ENCODE results near the gene ZNF384.

Gene ZNF384

DNA sequence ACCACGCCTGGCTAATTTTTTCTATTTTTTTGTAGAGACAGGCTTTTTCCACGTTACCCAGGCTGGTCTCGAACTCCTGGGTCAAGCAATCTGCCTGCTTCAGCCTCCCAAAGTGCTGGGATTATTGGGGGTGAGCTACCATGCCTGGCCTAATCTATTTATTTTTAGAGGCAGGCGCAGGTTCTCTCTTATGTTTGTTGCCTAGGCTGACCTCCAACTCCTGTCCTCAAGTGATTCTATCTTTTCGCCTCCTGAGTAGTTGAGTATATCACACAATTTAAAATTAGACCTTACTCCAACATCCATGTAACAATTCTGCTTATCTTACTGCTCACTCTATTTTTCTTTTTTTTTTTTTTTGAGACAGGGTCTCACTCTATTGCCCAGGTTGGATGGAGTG is 35.2 kb downstream of the ZNF384 start:
- no peak for DNase-seq (ENCODE audit: low read depth in 2 of 2)

DNA sequence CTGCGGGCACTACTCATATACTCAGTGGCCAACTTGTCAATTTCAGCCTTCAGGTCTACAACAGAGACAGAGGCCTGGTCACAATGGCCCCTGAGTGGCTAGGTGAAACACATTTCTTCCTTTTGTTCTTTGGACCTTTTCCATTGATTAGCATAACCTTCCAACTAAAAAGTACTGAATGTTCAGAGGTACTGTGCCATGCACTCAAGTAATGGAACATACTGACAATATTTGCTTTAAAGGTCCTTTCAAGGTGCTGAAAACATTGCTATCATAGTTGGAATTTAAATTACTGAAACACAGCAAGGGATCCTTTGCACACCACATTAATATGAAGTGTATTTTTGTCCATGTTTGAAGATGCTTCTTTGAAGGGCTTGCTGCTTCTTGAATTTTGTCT is 35.8 kb downstream of the ZNF384 start:
- DNase-seq (ENCODE audit: low read depth in 2 of 2), result no peak

DNA sequence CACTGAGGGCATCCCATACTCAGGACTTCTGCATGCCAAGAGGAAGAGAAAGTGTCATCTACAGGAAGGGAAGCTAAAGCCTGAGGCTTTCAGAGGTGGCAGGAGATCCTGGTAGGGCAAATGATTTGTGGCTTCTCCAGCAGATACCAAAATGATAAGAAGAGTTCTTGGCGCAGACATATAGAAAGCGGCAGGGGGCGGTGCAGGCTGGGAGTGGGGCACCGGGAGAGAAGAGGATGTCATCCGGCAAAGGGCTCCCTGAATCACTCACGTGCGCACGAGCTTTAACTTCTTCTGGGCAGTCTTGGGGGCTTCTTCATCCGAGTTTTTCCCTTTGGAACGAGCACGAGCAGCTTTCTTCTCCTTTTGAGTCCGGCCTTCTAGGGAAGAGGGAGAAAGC is 36.8 kb downstream of the ZNF384 start:
- DNase-seq (ENCODE audit: low read depth in 2 of 2), result no peak

DNA sequence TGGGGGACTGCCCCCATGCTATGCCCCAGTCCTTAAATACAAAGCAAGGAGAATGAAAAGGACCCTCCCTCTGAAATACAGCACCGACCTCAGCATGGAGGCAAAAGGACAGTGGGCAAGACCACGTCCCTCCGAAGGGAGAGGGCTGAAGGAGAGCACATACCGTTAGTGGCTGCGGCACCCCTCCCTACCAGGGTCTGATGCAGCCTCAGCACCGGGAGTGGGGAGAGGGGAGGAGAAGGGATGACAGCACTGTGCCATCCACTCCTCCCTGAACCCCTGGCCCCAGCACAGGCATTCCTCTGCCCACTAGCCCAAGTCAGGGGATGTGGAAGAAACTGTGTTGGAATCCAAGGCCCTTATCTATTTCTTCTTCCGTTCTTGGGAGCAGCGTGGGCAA is 38.3 kb downstream of the ZNF384 start:
- DNase-seq (ENCODE audit: low read depth in 2 of 2), result no peak

DNA sequence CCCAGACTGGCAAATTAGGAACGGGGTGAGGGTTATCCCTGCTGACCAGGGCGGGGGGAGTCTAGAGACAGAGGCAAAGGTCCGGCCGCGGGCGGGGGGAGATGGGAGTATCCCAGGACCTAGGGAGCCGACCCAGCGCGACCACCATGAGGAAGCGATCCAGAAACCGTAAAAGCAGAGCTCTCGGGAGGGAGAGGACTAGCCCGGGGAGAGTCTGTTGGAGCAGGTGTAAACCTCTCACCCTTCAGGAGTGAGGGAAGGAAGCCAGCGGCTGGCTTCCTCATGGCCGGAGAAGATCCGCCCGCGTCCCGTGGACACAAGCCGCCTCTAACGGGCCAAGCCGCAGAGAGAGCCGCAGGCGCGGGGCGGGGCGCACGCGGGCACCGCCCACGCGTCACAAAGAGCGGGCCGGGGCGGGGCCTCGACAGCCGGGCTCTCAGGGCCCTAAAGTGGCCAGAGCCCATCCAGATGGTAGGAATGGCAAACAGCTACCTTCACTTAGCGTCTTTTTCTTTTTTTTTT is 42.0 kb downstream of the ZNF384 start, which contains the start of gene ACRBP:
Gene ACRBP, minus strand, starts transcription at position 350 of the 522 bp plus-strand sequence. Its CDS starts 66 bp downstream, at position 284.
- DNase-seq (ENCODE audit: low read depth in 2 of 2), result no peak

DNA sequence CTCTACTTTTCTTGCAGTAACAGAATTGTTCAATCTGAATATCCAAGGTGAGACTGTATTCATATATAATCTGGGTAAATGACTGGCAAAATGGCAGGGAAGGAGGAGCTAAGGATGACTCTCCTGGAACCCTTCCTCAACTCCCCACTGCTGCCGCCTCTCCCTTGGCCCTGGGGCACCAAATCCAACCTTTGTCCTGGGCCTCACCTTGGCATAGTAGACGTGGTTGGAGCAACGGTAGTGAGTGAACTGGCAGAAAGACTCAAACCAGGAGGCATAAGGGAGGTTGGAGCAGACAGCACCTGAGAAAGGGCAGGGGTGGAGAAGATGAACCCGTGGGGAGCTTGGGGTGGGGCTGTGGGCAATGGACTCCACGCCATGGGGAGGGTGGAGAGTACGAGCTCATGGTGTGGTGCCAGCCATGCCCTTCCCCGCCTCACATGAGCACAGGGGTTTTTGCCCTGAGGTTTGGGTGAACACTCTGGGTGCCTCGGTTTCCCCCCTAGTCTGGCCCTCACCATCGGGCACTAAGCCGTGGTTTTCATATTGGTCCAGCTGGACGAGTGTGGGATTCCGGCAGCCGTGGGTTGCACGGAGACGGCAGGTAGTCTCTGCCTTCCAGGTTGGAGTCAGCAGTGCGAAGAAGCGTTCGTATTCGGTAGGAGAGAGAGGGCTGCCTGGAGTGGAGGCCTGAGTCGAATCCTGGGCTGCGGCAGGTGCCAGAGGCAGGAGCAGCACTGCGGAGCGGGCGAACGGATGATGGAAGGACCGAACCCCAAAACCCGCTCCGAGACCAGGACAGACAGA is 42.7 kb downstream of the ZNF384 start:
- DNase-seq (ENCODE audit: low read depth in 2 of 2), result no peak

DNA sequence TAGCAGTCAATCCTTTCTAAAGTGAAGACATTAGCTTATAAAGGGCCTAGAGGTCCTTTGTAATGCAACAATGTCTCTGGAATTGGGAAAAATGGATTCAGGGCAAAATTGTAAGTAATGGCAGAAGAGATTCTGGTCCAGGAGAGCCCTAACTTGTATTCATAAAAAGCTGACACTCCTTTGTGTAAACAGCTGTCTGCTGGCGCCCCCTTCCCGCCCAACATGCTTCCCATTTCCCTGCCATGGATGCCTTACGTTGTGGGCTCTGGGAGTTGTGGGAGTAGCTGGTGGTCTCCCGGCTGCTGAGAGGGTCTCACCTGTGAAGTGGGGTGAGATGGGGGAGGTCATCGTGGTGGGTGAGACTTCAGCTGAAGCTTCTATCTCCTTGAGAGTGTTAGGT is 44.3 kb downstream of the ZNF384 start:
- DNase-seq (ENCODE audit: low read depth in 2 of 2), result no peak

DNA sequence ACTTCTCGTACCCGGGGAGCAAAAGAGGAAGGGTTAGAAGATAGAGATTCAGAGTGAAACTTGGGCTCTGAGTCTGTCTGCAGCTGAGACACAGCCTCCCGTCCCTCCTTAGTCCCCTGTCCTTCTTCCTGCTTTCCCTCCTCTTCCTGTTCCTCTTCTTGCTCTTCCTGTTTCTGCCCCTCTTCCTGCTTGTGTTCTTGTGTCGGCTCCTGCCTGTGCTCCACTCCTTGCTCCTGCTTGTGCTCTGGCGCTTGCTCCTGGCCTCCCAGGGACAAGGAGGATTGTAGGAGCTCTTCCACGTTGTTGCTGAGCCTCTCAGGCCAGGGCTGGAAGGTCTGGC is 44.9 kb downstream of the ZNF384 start:
- no peak for DNase-seq (ENCODE audit: low read depth in 2 of 2)

DNA sequence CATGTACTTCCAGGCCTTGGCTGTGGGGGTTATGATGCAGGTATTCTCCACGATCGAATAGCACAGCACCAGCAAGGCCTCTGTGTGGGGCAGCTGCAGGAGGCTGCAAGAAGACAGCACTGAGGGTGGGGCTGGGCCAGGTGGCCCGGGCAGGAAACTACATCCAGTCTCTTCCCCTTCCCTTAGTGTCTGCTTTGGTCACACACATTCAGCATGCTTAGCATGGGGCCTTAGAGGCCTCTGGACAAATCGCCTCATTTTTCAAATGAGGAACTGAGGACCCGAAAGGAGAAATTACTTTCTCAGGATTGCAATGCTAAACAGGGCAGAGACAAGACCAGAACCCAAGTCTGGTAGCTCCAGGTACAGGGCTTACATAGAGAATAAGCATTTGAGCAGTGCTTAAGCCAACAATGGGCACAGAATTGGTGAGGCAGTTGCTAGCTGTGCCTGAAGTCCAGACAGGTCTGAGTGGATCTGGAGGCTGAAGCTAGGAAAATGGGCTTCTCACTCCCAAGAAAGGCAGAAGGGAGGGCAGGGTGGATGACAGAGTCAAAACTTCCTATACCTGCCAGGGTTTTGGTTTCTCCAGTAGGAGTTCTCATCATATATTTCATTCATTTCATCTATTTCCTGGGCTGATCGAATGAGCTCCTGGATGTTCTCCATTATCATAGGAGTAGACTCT is 45.5 kb downstream of the ZNF384 start:
- DNase-seq (ENCODE audit: low read depth in 2 of 2), result no peak

DNA sequence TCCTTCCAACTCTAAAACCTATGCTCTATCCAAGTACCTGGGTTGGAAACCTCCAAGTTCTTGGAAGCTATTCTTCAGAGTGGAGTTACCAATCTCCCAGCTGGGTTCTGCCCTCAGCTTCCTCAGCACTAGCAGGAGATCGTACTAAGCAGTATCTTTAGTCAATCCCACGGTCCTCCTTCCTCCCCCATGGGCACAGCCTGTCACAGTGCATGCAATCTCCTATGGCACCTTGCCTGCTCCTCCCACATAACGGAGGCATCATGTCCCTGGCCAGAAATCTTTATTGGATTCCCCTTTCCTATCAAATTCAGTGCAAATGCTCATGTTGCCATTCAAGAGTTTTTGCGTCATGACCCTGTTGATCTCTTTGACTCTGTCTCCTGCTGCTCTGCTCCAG is 48.0 kb downstream of the ZNF384 start:
- no peak for DNase-seq (ENCODE audit: low read depth in 2 of 2)

DNA sequence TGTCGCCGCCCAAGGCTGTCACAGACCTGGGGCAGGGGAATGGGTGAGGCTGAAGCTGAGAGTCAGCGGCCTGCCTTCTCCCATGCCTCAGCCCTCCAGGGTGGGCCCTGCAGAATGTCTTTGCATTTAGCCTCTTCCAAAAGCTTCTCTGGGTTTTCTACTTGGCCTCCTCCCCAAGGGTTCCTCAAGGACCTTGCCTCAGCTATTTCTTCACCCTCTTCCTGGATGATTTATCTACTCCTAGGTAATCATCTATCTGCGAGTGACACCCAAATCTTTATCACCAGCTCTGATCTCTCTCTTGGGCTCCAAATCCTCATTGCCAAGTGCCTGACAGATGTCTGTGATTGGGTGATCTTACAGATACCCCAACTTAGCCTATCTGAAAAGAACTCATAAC is 48.7 kb downstream of the ZNF384 start:
- no peak for DNase-seq (ENCODE audit: low read depth in 2 of 2)

DNA sequence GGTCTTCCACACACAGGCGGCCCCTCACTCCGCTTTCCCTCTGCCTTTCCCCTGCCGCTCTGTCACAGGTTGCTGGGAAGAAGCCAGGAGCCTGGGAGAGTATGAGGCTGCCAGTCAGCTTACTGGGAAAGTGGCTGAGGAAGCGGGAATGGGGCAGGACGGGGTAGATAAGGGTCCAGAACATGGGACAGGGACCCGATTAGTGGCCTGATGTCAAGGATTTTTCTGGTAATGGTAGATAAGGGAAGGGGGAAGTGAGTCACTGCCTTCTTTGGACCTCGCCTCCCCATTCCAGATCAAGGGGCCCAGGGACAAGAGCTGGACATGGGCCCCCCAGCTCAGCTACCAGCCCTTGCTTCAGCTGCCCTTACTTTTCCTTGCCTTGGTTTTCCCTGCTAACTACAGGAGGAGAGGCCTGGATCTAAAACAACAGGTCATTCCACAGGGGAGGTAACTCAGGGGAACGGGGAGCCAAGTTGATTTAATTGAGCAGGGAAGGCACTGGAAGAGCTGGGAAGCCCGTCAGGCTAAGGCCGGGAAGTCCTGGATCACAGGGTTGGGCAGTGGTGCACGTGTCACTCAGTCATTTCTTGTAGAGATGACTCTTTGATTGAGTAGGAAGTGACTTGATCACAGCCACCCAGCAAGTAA is 49.9 kb downstream of the ZNF384 start:
- DNase-seq (ENCODE audit: low read depth in 2 of 2), result no peak

DNA sequence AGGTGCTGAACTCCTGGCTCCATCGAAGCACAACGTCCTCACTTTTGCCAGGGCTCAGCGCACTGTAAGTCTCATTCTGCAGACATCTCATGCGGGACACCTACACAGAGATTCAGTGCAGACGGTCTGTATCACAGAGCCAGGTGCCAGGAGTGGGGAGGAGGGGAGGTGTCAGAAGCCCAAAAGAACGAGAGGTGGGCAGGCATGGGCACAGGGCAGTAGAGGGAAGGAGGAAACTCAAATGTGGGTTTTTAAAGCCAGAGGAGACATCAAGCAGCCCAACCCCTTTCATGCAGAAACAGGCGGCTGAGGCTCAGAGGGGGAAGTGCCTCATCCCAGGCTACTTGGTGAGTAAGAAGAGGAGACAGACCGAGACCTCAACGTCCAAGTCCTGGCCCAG is 50.9 kb downstream of the ZNF384 start:
- DNase-seq (ENCODE audit: low read depth in 2 of 2), result no peak

DNA sequence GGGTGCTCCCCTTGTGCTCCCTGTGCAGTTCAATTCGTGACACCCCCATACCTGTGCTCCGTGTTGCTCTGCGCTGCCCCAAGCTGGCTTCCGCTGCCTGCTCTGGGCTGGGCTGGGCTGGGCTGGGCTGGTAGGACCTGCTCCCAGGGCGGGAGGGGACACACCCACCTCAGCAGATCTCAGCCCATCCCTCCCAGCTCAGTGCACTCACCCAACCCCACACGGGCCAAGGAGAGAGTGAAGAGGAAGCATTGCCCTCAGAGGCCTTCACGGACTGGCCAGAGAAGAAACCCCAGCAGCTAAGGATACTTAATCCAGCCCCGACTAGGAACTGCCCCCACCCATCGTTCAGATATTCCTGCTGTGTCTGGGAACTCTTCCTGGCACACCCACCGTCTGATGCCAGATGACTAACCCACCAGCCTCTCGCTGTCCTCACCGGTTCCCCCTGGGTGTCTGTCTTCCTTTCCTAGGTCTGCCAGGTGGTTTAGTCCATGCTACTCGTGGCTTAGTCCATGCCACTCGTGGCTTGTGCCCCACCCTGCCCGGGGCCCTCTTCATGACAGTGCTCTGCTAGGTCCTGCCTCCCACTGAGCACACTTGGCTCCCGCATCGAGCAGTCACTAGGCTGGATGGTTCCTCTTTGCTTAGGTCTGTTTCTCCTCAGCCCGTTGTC is 53.2 kb downstream of the ZNF384 start, which contains the start of gene LPAR5:
Gene LPAR5, minus strand, starts transcription at position 104 of the 676 bp plus-strand sequence. CDS start 14,711 bp downstream, outside the sequence.
- DNase-seq (ENCODE audit: low read depth in 2 of 2), result no peak

DNA sequence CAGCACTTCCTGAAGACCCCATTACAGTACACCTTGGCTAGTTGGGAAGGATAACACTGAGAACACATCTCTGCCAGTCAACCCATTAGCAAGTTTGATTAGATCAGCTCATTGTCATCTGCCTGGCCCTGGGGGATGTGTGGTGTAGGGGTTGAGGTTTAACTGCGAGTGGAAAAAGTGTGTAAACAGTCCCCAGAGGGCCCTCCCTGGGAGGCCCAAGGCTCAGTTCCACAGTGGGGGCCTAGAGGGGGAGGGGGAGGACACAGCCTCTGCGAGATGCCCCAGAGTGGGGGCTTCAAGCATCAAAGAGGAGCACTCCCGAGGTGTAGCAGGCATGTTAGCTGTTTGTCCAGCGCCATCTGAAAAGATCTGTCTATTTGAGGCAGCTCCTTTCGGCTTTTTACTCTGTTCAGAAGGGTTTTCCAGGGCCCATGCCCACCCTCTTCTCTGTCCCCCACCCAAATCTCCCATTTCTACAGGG is 53.8 kb downstream of the ZNF384 start:
- no peak for DNase-seq (ENCODE audit: low read depth in 2 of 2)

DNA sequence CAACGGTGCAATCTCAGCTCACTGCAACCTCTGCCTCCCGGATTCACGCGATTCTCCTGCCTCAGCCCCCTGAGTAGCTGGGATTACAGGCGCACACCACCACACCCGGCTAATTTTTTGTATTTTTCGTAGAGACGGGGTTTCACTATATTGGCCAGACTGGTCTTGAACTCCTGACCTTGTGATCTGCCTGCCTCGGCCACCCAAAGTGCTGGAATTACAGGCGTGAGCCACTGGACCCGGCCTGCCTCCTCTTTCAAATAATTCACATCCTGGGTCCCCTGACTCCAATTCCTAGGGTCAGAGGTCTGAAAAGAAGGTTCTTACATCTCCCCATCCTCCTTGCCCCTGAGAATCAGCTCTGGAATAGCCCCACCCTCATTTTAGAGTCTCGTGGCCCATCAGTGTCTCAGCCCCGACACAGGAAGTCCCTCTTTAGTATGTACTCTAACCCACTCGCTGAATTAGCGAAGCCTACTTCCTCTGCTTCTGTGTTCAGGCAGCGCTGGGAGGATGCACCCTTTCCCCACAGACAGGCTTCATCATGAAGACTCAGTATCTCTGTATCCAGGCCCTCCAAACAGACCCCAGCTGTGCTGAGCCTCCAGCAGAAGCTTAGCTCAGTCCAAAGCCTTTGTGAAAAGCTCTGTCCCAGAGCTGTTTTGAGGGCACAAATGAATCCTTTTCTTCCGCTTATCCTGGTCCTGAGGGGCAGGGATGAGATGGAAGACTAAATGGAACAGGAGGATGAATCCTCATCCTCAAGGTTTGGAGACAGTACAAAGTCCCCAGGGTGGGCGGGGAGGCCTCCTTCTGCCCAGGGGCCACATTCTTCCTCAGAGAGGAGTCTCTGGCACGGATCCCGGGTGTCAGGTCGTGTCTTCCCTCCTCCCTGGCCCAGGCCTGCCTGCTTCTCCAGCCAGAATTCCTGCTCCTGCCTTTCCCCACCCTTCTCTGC is 56.9 kb downstream of the ZNF384 start:
- DNase-seq (ENCODE audit: low read depth in 2 of 2), result no peak

DNA sequence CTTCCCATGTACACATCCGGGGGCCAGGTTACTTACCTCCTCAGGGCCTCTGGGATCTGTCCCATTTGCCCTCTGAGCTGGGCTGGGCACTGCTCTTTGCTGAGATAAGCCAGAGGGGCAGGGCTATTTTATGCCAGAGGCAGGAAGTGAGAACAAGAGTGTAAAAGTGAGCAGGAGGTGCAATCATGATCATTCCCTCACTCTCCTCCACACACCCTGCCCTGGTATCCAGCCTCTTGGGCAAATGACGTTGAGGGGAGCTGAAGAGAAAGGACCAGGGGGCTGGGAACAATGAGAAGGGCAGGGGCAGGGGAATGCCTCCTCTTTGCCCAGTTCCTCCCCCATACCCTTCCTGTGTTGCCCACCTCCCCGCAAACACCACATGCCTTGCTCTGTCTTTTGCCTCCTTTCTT is 57.6 kb downstream of the ZNF384 start:
- no peak for DNase-seq (ENCODE audit: low read depth in 2 of 2)

DNA sequence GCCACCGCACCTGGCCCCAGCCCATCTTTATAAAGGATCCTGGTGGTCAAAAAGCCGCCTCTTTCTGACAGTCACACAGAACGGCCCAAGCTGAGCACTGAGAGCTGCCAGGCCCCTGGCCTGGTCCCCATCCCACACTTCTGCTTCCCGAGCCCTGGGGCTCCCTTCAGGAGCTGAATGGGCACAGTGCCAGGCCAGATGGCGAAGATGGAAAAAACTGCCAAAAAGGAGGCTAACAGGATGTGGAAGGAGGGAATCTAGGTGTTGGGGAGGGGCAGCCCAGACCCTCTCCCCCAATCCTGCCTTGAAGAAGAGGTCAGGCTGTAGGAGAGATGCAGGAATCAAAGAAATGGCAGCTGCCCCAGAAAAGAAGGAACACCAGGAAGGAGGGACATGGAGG is 58.4 kb downstream of the ZNF384 start:
- no peak for DNase-seq (ENCODE audit: low read depth in 2 of 2)

DNA sequence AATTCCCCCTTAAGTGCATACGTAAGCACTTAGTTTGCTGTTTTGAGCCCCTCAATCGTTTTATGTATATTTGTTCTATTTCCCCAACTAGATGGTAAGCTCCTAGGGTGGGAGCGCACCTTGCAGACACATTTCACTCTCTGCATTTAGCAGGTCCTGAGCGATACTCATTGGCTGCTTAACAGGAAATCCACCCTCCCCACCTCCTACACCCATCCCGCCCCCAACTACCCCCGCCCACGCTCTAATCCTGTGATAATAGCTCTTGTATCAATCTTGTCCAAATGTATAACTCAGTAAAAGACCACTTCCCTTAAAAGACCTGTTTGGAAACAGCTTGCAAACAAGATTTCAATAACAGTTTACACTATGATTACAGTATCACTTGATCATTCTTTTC is 61.6 kb downstream of the ZNF384 start:
- DNase-seq (ENCODE audit: low read depth in 2 of 2), result no peak

DNA sequence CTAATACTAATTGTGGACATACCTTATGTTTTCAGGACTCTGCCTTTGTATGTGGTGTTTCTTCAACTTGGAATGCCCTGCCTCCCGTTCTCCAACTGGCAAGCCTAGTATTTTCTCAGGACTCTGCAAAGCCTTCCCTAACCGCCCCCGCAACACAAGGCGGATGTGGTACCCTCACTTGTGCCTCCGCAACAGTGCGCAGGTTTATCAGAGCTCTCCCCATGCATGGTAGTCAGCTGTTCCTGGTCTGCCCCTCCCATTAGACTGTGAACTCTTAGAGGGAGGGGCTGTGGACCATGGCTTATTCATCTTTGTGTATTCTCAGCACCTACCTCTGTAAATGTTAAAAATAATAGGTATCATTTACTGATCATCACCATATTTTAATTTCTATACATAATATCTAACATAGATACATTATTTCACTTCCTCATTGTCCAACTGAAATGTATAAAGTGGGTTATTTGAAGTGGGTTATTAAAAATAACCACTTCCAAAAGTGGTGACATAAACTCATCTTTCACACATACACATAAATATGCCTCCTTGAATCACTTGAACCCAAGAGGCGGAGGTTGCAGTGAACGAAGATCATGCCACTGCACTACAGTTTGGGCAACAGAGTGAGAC is 62.4 kb downstream of the ZNF384 start:
- DNase-seq (ENCODE audit: low read depth in 2 of 2), result no peak

All from stimulated activated CD4-positive, alpha-beta T cell treated with anti-CD3 and anti-CD28 coated beads, Interleukin-1b, Interleukin-23, amount 100 ng/mL, for 1 hour (primary cell).